Ascending aorta (tissue), 2 donors: Measurements from ENCODE around the gene PKIG. TPM values are rescaled to one million over a fixed set of nuclear protein-coding genes. Genes with fewer than 3 reads are reported as not detected.

Experiments
- DNase-seq, 2 donors: peaks; one replicate each; pipeline ENCODE4 v3.0.0-alpha.2; 2019; ENCODE audit warnings: low spot score in 2 of 2
- H3K27ac ChIP-seq, 2 donors: fragments of 200-600 bp; sonication (generic); one replicate each; pipeline ENCODE4 v1.5.1; 2016 to 2017; ENCODE audit warnings: mild to moderate bottlenecking in 1 of 2
- H3K27me3 ChIP-seq: fragments of 200-600 bp; sonication (generic); one replicate; pipeline ENCODE4 v1.5.1; 2017
- H3K36me3 ChIP-seq, 2 donors: fragments of 200-600 bp; sonication (generic); one replicate each; pipeline ENCODE4 v1.5.1; 2016
- H3K4me1 ChIP-seq, 2 donors: fragments of 200-600 bp; sonication (generic); one replicate each; pipeline ENCODE4 v1.5.1; 2016 to 2017; ENCODE audit warnings: mild to moderate bottlenecking in 1 of 2
- H3K4me3 ChIP-seq, 2 donors: fragments of 200-600 bp; sonication (generic); one replicate each; pipeline ENCODE4 v1.5.1; 2016 to 2017; ENCODE audit warnings: mild to moderate bottlenecking in 1 of 2
- H3K9me3 ChIP-seq, 2 donors: fragments of 200-600 bp; sonication (generic); one replicate each; pipeline ENCODE4 v1.5.1; 2016
- intact Hi-C: fragments of 100-400 bp; cut with DNase I; formaldehyde crosslinking; loops from one replicate; pipeline ENCODE4 v1.15.1; 2023
- total RNA-seq: library from RNA; depleted of rRNA; stranded (reverse); fragments of >200 nt; gene quantifications from one replicate; pipeline ENCODE4 v1.1.0, GENCODE V29; 2016
- TF ChIP-seq, protein P1 (sequence below), 3 experiments: fragments of 200-600 bp in 2 of 3; fragments of 450-650 bp in 1 of 3; sonication (generic) in 2 of 3; IDR thresholded peaks; one replicate each; pipeline ENCODE4 v1.5.1; 2016 to 2019; ENCODE audit warnings: antibody characterized with exemption in 3 of 3, mild to moderate bottlenecking in 1 of 3, moderate library complexity in 1 of 3

The PKIG gene
- total RNA-seq, 1 donor from 2014 or later: 84.7 TPM

DNA sequence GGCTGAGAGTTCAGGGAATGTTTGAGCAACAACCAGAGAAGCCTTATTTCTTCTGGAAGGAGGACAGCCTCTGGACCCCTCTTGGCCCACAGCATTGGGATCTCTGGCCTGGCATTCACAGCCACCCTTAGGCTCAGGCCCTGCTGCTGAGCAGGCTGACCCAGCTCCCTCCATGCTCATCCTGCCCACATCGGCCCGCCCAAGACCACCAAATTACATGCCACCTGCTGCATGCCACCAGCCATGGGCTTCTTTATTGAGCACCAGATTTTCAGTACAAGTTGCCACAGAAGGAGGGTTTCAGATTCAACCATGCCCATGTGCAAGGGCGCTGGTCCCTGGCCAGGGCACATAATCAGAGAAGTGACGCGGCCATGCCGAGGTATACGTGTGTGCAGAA, 36.9 kb downstream of the PKIG start:
- no peak overlapping the region for H3K4me3 ChIP-seq
- DNase-seq: no peak
- intact Hi-C loops: loop anchor here (10.0 kb wide), 2 partner anchors 246 to 304 kb away; partner anchors contain the start of gene FITM2
- no peaks in the 10 kb centered on the region for H3K9me3 ChIP-seq
- no peak overlapping the region for H3K27ac ChIP-seq
- H3K4me1 ChIP-seq: peaks cover 21 to 25% of the 10 kb centered on the region in 2 donors
- TF ChIP-seq, protein P1, sequence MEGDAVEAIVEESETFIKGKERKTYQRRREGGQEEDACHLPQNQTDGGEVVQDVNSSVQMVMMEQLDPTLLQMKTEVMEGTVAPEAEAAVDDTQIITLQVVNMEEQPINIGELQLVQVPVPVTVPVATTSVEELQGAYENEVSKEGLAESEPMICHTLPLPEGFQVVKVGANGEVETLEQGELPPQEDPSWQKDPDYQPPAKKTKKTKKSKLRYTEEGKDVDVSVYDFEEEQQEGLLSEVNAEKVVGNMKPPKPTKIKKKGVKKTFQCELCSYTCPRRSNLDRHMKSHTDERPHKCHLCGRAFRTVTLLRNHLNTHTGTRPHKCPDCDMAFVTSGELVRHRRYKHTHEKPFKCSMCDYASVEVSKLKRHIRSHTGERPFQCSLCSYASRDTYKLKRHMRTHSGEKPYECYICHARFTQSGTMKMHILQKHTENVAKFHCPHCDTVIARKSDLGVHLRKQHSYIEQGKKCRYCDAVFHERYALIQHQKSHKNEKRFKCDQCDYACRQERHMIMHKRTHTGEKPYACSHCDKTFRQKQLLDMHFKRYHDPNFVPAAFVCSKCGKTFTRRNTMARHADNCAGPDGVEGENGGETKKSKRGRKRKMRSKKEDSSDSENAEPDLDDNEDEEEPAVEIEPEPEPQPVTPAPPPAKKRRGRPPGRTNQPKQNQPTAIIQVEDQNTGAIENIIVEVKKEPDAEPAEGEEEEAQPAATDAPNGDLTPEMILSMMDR (IDR thresholded peaks at IDR 0.05): no peak
- no peaks in the 10 kb centered on the region for H3K27me3 ChIP-seq
- peaks cover 27 to 47% of the 10 kb centered on the region in 2 donors for H3K36me3 ChIP-seq

DNA sequence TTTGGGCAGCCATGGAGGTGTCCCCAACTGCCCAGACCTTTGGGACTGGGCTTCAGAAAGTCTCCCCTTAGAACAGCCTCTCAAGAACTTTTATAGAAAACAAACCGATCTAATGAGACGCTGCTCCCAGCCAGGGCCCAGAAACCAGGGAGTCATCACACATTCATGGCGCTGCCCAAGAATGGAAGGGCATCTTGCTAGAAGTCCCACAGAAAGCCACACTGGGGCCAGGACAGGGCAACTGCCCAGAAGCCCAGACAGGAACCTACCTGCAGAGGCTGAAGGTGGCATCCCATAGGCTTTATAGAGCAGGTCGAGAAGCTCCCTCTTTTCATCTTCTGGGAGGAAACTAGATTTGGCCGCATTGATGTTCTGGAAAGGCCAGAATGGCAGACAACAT, 37.7 kb downstream of the PKIG start:
- intact Hi-C loops: no loop called here
- Histone ChIP-seq H3K27me3 (no peaks in the 10 kb centered on the region), H3K4me1 (peaks cover 14 to 18% of the 10 kb centered on the region in 2 donors), H3K9me3 (no peaks in the 10 kb centered on the region), H3K27ac (no peak overlapping the region), H3K36me3 (peaks cover 27 to 47% of the 10 kb centered on the region in 2 donors), H3K4me3 (no peak overlapping the region)
- DNase-seq: no peak
- TF ChIP-seq, protein P1 (IDR thresholded peaks at IDR 0.05): no peak

GRCh38 chr20:44621325-44621724, 38.9 kb downstream of the PKIG start:
- DNase-seq: no peak
- TF ChIP-seq, protein P1 (IDR thresholded peaks at IDR 0.05): no peak
- intact Hi-C loops: no loop called here

DNA sequence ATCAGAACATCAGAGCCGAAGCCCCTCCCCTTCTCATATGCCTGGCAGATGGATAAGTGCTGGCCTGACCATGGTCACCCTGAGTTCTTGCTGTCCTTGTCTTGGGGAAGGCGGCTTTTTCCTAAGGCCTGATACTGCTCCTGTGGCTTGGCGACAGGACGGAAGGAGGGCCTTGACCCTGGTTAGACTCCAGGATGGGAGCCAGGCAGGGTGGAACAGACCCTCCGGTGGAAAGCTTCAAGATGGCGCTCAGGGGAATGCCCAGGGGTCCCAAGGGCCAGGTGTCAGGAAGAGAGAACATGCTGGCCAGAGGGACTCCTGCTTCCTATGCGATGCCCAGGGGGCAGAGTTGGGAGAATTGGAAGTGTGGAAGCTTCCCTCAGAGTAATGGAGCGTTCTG, 39.6 kb downstream of the PKIG start:
- Histone ChIP-seq H3K27ac (no peak overlapping the region), H3K4me1 (no peaks in the 10 kb centered on the region), H3K9me3 (no peaks in the 10 kb centered on the region), H3K36me3 (peaks cover 22 to 39% of the 10 kb centered on the region in 2 donors), H3K27me3 (no peaks in the 10 kb centered on the region), H3K4me3 (no peak overlapping the region)
- TF ChIP-seq, protein P1 (IDR thresholded peaks at IDR 0.05): no peak
- intact Hi-C loops: no loop called here
- no peak for DNase-seq

More at GRCh38 chr20:44621325-44621724, 38.9 kb downstream of the PKIG start:
- H3K4me1 ChIP-seq: peaks cover 4 to 6% of the 10 kb centered on the region in 2 donors
- H3K27ac ChIP-seq: no peak overlapping the region
- H3K36me3 ChIP-seq: peaks cover 22 to 41% of the 10 kb centered on the region in 2 donors
- H3K9me3 ChIP-seq: no peaks in the 10 kb centered on the region
- H3K4me3 ChIP-seq: no peak overlapping the region
- no peaks in the 10 kb centered on the region for H3K27me3 ChIP-seq

DNA sequence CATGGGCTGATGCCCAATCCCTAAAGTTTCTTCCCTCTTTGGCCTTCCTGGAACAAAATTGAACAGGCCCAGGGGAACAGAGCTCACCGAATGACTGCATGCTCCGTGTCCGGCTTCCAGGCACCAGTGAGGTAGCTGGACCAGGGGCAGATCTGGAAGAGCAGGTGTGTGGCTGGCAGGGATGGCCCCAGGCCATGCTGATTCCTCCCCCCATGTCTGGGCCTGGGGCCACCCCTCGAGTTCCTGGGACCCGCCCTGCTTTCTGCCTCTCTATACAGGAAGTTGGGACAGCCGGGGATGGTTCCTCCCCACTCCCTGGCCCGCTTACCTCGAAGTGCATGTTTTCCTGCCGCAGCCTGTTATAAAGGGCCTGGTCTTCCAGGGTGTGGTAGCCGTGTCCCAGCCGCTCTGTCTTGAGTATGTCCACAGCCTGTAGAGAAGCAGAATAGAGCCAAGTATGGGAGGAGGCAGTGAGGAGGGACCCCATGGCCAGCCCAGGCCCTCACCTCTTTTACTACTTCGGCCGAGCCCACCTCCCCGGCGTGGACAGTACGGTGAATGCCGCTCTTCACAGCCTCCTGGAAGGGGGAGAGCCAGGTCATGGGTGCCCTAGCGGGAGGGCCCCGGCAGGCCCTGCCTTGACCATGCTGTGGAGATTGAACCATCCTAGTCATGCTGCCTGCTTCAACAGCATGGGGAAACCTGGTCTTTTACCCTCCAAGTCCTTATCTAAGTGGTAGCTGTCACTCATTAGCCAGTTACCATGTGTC, 40.3 kb downstream of the PKIG start:
- H3K27ac ChIP-seq: no peak overlapping the region
- H3K36me3 ChIP-seq: peaks cover 22 to 31% of the 10 kb centered on the region in 2 donors
- H3K4me1 ChIP-seq: no peaks in the 10 kb centered on the region
- intact Hi-C loops: no loop called here
- H3K4me3 ChIP-seq: no peak overlapping the region
- no peak for DNase-seq
- no peaks in the 10 kb centered on the region for H3K9me3 ChIP-seq
- no peaks in the 10 kb centered on the region for H3K27me3 ChIP-seq
- TF ChIP-seq, protein P1 (IDR thresholded peaks at IDR 0.05): no peak
